Subcutaneous abdominal adipose tissue (tissue), 5 donors: ENCODE measurements around the gene EDAR.

Source experiments
- H3K27ac ChIP-seq: one replicate; pipeline ENCODE4 v1.7.0; 2013; ENCODE audit warnings: low read depth, mild to moderate bottlenecking, inconsistent platforms, low read length, moderate library complexity
- H3K27me3 ChIP-seq, 5 donors: one replicate each; pipeline ENCODE4 v1.7.0; 2013; ENCODE audit warnings: low read length in 5 of 5, inconsistent platforms in 1 of 5; ENCODE audit not compliant: control insufficient read depth in 5 of 5, insufficient read depth in 4 of 5
- H3K36me3 ChIP-seq, 5 donors: one replicate each; pipeline ENCODE4 v1.7.0; 2013; ENCODE audit warnings: low read length in 5 of 5; ENCODE audit not compliant: control insufficient read depth in 5 of 5, insufficient read depth in 5 of 5
- H3K4me1 ChIP-seq, 5 donors: one replicate each; pipeline ENCODE4 v1.7.0; 2013; ENCODE audit warnings: low read length in 5 of 5, mild to moderate bottlenecking in 3 of 5, moderate library complexity in 1 of 5; ENCODE audit not compliant: control insufficient read depth in 5 of 5, insufficient read depth in 5 of 5
- H3K4me3 ChIP-seq, 5 donors: one replicate each; pipeline ENCODE4 v1.7.0; 2013; ENCODE audit warnings: low read length in 5 of 5, low read depth in 1 of 5
- H3K9ac ChIP-seq, 5 donors: one replicate each; pipeline ENCODE4 v1.7.0; 2013; ENCODE audit warnings: low read length in 5 of 5, mild to moderate bottlenecking in 4 of 5, moderate library complexity in 3 of 5
- H3K9me3 ChIP-seq, 5 donors: one replicate each; pipeline ENCODE4 v1.7.0; 2013; ENCODE audit warnings: low read length in 5 of 5; ENCODE audit not compliant: control insufficient read depth in 5 of 5
- donor health status: healthy.
- donor health status: healthy.
- donor health status: healthy.
- donor health status: healthy.
- donor health status: healthy.

Gene EDAR

GRCh38 chr2:108878276-108878675 lies 110.7 kb downstream of the EDAR start:
- Histone ChIP-seq H3K4me1 (no peaks in the 10 kb centered on the region), H3K4me3 (no peak overlapping the region), H3K27me3 (no peaks in the 10 kb centered on the region), H3K27ac (no peak overlapping the region), H3K36me3 (no peaks in the 10 kb centered on the region), H3K9ac (no peak overlapping the region), H3K9me3 (peaks cover 4 to 14% (median 11%) of the 10 kb centered on the region in 5 donors)

- no peak overlapping the region for H3K9ac ChIP-seq
- peaks cover 4 to 12% (median 7%) of the 10 kb centered on the region in 5 donors for H3K9me3 ChIP-seq
- no peak overlapping the region for H3K27ac ChIP-seq
- no peaks in the 10 kb centered on the region for H3K27me3 ChIP-seq
- H3K36me3 ChIP-seq, result no peaks in the 10 kb centered on the region
- H3K4me3 ChIP-seq, result no peak overlapping the region
- H3K4me1 ChIP-seq, result no peaks in the 10 kb centered on the region
Measured at GRCh38 chr2:108877506-108877905, 111.5 kb downstream of the EDAR start.

DNA sequence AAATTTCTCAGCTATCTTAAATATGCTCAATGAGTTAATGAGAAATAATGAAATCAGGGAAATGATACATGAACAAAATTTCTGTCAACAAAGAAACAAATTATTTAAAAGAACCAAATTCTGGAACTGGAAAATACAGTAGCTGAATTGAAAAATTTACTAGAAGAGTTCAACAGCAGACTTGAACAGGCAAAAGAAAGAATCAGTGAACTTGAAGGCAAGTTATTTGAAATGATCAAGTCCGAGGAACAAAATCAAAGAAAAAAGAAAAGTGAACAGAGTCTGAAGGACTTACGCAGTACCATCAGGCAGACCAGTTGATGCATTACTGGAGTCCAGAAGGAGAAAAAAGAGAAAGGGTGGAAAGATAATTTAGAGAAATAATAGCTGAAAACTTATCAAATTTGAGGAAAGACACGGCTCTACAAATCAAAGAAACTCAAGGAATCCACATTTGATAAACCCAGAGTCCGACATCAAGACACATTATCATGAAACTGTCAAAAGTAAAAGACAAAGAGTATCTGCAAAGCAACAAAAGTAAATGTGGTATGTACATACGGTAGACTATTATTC lies 118.9 kb downstream of the EDAR start:
- H3K27ac ChIP-seq, result no peak overlapping the region
- H3K4me3 ChIP-seq, result no peak overlapping the region
- no peaks in the 10 kb centered on the region for H3K36me3 ChIP-seq
- no peaks in the 10 kb centered on the region for H3K27me3 ChIP-seq
- peaks cover 0 to 15% (median 11%) of the 10 kb centered on the region in 5 donors for H3K9me3 ChIP-seq
- no peak overlapping the region for H3K9ac ChIP-seq
- H3K4me1 ChIP-seq, result no peaks in the 10 kb centered on the region

GRCh38 chr2:108869542-108869941 lies 119.5 kb downstream of the EDAR start:
- no peaks in the 10 kb centered on the region for H3K4me1 ChIP-seq
- H3K36me3 ChIP-seq, result no peaks in the 10 kb centered on the region
- H3K4me3 ChIP-seq, result no peak overlapping the region
- no peak overlapping the region for H3K9ac ChIP-seq
- H3K27ac ChIP-seq, result no peak overlapping the region
- H3K27me3 ChIP-seq, result no peaks in the 10 kb centered on the region
- peaks cover 0 to 15% (median 11%) of the 10 kb centered on the region in 5 donors for H3K9me3 ChIP-seq

DNA sequence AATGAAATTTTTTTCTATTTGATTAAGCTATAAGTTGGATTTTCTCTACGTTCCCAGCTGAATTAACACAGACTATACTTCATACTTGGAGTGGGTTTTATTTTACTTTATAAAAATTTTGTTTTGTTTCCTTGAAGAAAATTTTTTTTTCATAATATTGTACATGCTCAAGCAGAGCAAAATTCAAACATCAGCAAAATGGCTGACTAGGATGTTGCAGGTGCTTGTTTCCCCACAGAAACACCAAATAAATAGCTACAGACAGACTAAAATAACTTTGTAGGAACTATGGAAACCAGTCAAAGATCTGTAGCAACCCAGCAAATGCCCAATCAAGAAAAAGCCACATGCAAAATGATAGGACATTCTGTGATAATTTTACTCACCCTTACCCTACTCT lies 120.1 kb downstream of the EDAR start:
- Histone ChIP-seq H3K4me1 (no peaks in the 10 kb centered on the region), H3K9ac (no peak overlapping the region), H3K4me3 (no peak overlapping the region), H3K27ac (no peak overlapping the region), H3K36me3 (no peaks in the 10 kb centered on the region), H3K9me3 (peaks cover 0 to 15% (median 11%) of the 10 kb centered on the region in 5 donors), H3K27me3 (no peaks in the 10 kb centered on the region)

DNA sequence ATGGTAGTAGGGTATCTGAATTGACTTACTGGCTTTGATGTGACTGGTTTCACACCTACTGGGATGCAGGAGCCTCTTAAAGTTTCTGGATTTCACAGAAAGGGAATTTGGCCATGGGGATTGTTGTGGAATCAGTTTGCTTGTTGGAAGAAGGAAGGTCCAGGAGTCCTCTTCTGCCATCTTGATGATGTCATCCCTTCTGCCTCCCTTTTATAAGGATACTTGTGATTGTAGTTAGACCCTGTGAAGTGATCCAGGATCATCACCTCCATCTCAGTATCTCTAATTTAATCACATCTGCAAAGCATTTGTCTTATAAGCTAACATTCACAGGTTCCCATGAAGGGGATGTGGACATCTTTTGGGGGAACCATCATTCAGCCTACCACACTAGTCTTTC lies 123.0 kb downstream of the EDAR start:
- H3K4me3 ChIP-seq, result no peak overlapping the region
- H3K9me3 ChIP-seq, result peaks cover 0 to 15% (median 11%) of the 10 kb centered on the region in 5 donors
- no peak overlapping the region for H3K9ac ChIP-seq
- H3K27ac ChIP-seq, result no peak overlapping the region
- no peaks in the 10 kb centered on the region for H3K36me3 ChIP-seq
- no peaks in the 10 kb centered on the region for H3K4me1 ChIP-seq
- H3K27me3 ChIP-seq, result no peaks in the 10 kb centered on the region

DNA sequence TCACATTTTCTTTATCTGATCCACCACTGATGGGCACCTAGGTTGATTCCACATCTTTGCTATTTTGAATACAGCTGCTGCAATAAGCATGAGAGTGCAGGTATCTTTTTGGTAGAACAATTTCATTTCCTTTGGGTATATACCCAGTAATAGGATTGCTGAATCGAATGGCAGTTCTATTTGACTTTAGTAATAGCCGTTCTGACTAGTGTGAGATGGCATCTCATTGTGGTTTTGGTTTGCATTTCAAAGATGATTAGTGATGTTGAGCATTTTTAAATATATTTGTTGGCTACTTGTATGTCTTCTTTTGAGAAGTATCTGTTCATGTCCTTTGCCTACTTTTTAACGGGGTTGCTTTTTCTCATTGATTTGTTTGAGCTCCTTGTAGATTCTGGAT lies 130.1 kb downstream of the EDAR start:
- Histone ChIP-seq H3K36me3 (no peaks in the 10 kb centered on the region), H3K9ac (no peak overlapping the region), H3K9me3 (no peaks in the 10 kb centered on the region), H3K27ac (no peak overlapping the region), H3K4me3 (no peak overlapping the region), H3K4me1 (no peaks in the 10 kb centered on the region), H3K27me3 (no peaks in the 10 kb centered on the region)

DNA sequence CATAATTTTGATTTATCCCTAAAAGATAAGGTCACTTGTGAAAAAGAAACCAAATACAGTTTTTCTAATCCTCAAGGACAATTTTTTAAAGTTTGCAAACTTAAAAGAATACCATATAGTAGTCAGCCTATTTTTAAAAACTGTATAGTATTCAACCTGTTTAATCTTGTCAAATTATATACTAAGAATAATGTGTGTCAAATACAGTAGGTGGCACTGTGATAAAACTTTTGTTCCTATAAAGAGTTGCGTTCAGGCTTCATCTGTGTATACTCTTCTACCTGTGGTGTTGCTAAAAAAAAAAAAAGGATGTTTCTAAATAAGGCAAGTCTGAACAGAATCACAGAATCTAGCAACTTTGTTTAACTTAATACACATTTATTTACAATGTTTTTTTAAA lies 133.8 kb downstream of the EDAR start:
- H3K36me3 ChIP-seq, result peaks cover 0 to 4% (median 2%) of the 10 kb centered on the region in 5 donors
- H3K27me3 ChIP-seq, result no peaks in the 10 kb centered on the region
- no peak overlapping the region for H3K27ac ChIP-seq
- no peaks in the 10 kb centered on the region for H3K4me1 ChIP-seq
- H3K4me3 ChIP-seq, result no peak overlapping the region
- no peak overlapping the region for H3K9ac ChIP-seq
- H3K9me3 ChIP-seq, result no peaks in the 10 kb centered on the region

GRCh38 chr2:108854484-108854883 lies 134.5 kb downstream of the EDAR start:
- Histone ChIP-seq H3K4me1 (no peaks in the 10 kb centered on the region), H3K36me3 (peaks cover 0 to 5% (median 3%) of the 10 kb centered on the region in 5 donors), H3K27me3 (no peaks in the 10 kb centered on the region), H3K4me3 (no peak overlapping the region), H3K27ac (no peak overlapping the region), H3K9me3 (no peaks in the 10 kb centered on the region), H3K9ac (no peak overlapping the region)

DNA sequence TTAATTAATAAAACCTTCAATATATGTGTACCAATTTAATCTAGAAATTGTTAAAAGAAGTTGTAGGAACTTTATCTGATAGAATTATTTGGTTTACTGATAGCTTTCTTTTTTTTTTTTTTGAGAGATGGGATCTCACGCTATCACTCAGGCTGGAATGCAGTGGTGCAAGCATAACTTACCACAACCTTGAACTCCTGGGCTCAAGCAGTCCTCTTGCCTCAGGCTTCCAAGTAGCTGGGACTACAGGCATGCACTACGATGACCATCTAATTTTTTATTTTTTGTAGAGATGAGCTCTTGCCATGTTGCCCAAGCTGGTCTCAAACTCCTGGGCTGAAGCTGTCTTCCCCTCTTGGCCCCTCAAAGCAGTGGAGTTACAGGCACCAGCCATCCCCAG lies 135.6 kb downstream of the EDAR start:
- H3K4me1 ChIP-seq, result no peaks in the 10 kb centered on the region
- peaks cover 0 to 5% (median 3%) of the 10 kb centered on the region in 5 donors for H3K36me3 ChIP-seq
- H3K9me3 ChIP-seq, result no peaks in the 10 kb centered on the region
- H3K9ac ChIP-seq, result no peak overlapping the region
- H3K27me3 ChIP-seq, result no peaks in the 10 kb centered on the region
- no peak overlapping the region for H3K4me3 ChIP-seq
- H3K27ac ChIP-seq, result no peak overlapping the region

- Histone ChIP-seq H3K4me3 (no peak overlapping the region), H3K27ac (no peak overlapping the region), H3K27me3 (no peaks in the 10 kb centered on the region), H3K9me3 (no peaks in the 10 kb centered on the region), H3K9ac (no peak overlapping the region), H3K4me1 (no peaks in the 10 kb centered on the region), H3K36me3 (peaks cover 0 to 5% (median 3%) of the 10 kb centered on the region in 5 donors)
Measured at GRCh38 chr2:108852375-108852774, 136.6 kb downstream of the EDAR start.
